ENCODE results near the gene ISYNA1. TPM values are rescaled to one million over a fixed set of nuclear protein-coding genes. Genes with fewer than 3 reads are reported as not detected.

ISYNA1 gene
- total RNA-seq, 2 donors from 2014 or later = 24.1 to 49.4 TPM

GRCh38 chr19:18388960-18389725 is 48.8 kb downstream of the ISYNA1 start:
- Histone ChIP-seq H3K27me3 (no peaks in the 10 kb centered on the region), H3K36me3 (no peaks in the 10 kb centered on the region), H3K4me3 (peak overlapping the region in 1 of 2 donors; percentile 44), H3K27ac (no peak overlapping the region), H3K9me3 (no peaks in the 10 kb centered on the region), H3K4me1 (peaks cover 0 to 25% of the 10 kb centered on the region in 2 donors)
- TF ChIP-seq, protein P1, sequence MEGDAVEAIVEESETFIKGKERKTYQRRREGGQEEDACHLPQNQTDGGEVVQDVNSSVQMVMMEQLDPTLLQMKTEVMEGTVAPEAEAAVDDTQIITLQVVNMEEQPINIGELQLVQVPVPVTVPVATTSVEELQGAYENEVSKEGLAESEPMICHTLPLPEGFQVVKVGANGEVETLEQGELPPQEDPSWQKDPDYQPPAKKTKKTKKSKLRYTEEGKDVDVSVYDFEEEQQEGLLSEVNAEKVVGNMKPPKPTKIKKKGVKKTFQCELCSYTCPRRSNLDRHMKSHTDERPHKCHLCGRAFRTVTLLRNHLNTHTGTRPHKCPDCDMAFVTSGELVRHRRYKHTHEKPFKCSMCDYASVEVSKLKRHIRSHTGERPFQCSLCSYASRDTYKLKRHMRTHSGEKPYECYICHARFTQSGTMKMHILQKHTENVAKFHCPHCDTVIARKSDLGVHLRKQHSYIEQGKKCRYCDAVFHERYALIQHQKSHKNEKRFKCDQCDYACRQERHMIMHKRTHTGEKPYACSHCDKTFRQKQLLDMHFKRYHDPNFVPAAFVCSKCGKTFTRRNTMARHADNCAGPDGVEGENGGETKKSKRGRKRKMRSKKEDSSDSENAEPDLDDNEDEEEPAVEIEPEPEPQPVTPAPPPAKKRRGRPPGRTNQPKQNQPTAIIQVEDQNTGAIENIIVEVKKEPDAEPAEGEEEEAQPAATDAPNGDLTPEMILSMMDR (IDR thresholded peaks at IDR 0.05) = no peak
- DNase-seq (ENCODE audit: low spot score) = no peak

DNA sequence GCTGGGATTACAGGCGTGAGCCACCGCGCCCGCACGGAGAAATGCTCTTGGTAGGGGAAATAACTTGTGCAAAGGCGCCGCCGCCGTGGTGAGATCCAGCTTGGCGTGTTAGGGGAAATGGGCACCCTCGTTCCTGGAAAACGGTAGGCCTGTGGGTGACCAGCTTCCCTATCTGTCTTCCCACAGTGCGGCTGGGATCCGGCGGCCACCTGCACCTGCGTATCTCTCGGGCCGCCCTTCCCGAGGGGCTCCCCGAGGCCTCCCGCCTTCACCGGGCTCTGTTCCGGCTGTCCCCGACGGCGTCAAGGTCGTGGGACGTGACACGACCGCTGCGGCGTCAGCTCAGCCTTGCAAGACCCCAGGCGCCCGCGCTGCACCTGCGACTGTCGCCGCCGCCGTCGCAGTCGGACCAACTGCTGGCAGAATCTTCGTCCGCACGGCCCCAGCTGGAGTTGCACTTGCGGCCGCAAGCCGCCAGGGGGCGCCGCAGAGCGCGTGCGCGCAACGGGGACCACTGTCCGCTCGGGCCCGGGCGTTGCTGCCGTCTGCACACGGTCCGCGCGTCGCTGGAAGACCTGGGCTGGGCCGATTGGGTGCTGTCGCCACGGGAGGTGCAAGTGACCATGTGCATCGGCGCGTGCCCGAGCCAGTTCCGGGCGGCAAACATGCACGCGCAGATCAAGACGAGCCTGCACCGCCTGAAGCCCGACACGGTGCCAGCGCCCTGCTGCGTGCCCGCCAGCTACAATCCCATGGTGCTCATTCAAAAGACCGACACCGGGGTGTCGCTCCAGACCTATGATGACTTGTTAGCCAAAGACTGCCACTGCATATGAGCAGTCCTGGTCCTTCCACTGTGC is 49.6 kb downstream of the ISYNA1 start:
- H3K4me1 ChIP-seq = peaks cover 0 to 25% of the 10 kb centered on the region in 2 donors
- peak overlapping the region in 1 of 2 donors; percentile 31 for H3K27ac ChIP-seq
- no peaks in the 10 kb centered on the region for H3K9me3 ChIP-seq
- H3K4me3 ChIP-seq = peak overlapping the region in 1 of 2 donors; percentile 44
- no peaks in the 10 kb centered on the region for H3K36me3 ChIP-seq
- TF ChIP-seq, protein P1 (IDR thresholded peaks at IDR 0.05) = peak; percentile 99 to 100
- peak; percentile 81 for DNase-seq (ENCODE audit: low spot score)
- no peaks in the 10 kb centered on the region for H3K27me3 ChIP-seq

DNA sequence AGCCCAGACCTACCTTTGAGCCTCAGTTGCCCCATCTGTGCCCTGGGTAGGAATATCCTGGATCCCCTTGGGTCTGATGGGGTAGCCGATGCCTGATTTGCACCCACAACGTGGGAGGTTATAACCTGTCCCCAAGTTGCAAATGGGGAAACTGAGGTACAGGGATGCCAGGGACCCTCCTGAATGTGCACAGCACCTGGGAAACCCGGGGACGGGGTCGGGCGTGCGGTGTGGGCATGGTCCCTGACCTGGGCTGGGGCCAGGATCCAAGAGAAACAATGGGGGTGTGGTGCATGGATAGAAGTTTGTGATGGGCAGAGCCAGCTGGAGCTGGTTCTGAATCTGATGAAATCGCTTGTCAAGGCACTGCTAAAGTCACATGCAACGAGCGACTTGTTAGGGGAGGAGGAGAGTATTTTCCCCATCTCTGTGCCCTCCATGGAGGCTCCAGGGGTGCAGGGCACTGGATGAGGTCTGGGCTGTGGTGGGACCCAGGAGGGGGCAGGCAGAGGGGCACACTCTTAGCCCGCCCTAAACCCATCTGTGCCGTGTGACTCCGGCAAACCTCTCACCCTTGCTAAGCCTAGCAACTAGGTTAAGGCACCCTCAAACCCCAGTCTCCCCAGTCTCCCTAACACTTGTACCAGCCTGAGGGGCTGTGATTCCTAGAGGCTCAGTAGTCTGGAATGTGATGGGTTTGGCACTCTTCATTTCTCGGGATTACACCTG is 51.2 kb downstream of the ISYNA1 start:
- no peak for DNase-seq (ENCODE audit: low spot score)
- TF ChIP-seq, protein P1 (IDR thresholded peaks at IDR 0.05) = no peak
- H3K36me3 ChIP-seq = no peaks in the 10 kb centered on the region
- H3K27ac ChIP-seq = no peak overlapping the region
- no peak overlapping the region for H3K4me3 ChIP-seq
- H3K27me3 ChIP-seq = no peaks in the 10 kb centered on the region
- H3K4me1 ChIP-seq = peaks cover 0 to 25% of the 10 kb centered on the region in 2 donors
- H3K9me3 ChIP-seq = no peaks in the 10 kb centered on the region

- TF ChIP-seq, protein P1 (IDR thresholded peaks at IDR 0.05) = peak in 1 of 2 donors; percentile 52
Observed at GRCh38 chr19:18385675-18386542, 52.0 kb downstream of the ISYNA1 start, which contains the start of gene GDF15. Gene GDF15, plus strand, starts transcription at chr19:18386158. Its CDS starts 32 bp downstream, at chr19:18386190.

GRCh38 chr19:18385359-18385674 is 52.6 kb downstream of the ISYNA1 start:
- DNase-seq (ENCODE audit: low spot score) = no peak
- H3K9me3 ChIP-seq = no peaks in the 10 kb centered on the region
- peaks cover 0 to 30% of the 10 kb centered on the region in 2 donors for H3K4me1 ChIP-seq
- H3K4me3 ChIP-seq = no peak overlapping the region
- TF ChIP-seq, protein P1 (IDR thresholded peaks at IDR 0.05) = no peak
- no peaks in the 10 kb centered on the region for H3K27me3 ChIP-seq
- H3K27ac ChIP-seq = no peak overlapping the region
- H3K36me3 ChIP-seq = no peaks in the 10 kb centered on the region

More at GRCh38 chr19:18385675-18386542, 52.0 kb downstream of the ISYNA1 start, which contains the start of gene GDF15:
- no peaks in the 10 kb centered on the region for H3K27me3 ChIP-seq
- H3K9me3 ChIP-seq = no peaks in the 10 kb centered on the region
- no peak for DNase-seq (ENCODE audit: low spot score)
- no peaks in the 10 kb centered on the region for H3K36me3 ChIP-seq
- no peak within 1 kb of the TSS for H3K4me3 ChIP-seq
- peaks cover 0 to 25% of the 10 kb centered on the region in 2 donors for H3K4me1 ChIP-seq
- H3K27ac ChIP-seq = no peak within 1 kb of the TSS

All from right atrium auricular region (tissue), 2 donors.